ENCODE results near the gene TMEM218.
A peak's percentile ranks its signal among the peaks of the same experiment; 100 is the strongest.

Gene TMEM218

DNA sequence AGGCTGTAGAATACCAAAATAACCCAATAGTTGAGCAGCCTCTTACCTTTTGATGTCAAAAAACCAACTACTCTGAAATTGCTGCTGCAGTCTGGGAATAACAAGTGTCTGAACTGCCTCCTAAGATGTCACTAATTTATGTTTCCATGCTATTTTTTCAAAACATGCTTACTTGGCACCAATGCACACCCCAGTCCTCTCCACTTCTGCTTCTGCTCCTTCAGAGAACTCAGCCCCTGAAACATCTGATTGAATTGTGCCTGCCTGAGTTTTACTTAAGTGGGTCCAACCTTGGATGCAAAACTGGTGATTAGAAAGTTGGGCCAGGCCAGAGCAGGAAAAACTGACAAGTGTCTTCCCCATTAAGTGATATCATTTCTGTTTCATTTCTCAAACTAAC is 24.6 kb upstream of the TMEM218 start:
- Mint-ChIP-seq H3K27me3 (ENCODE audit: low read depth) (no peaks in the 10 kb centered on the region), H3K9me3 (peaks cover 4% of the 10 kb centered on the region), H3K4me1 (peaks cover 44% of the 10 kb centered on the region), H3K4me3 (no peak overlapping the region), H3K27ac (no peak overlapping the region), H3K36me3 (ENCODE audit: low read depth) (peaks cover 3% of the 10 kb centered on the region)
- no peak for TF ChIP-seq CTCF (IDR thresholded peaks at IDR 0.05; ENCODE audit: unreplicated experiment in 3 of 3)

- Mint-ChIP-seq H3K4me3 (no peak overlapping the region), H3K36me3 (ENCODE audit: low read depth) (peaks cover 3% of the 10 kb centered on the region), H3K27ac (peak overlapping the region in 1 of 3 experiments; percentile 18), H3K9me3 (peaks cover 4% of the 10 kb centered on the region), H3K4me1 (peaks cover 20% of the 10 kb centered on the region), H3K27me3 (ENCODE audit: low read depth) (peaks cover 3% of the 10 kb centered on the region)
- no peak for TF ChIP-seq CTCF (IDR thresholded peaks at IDR 0.05; ENCODE audit: unreplicated experiment in 3 of 3)
Observed at GRCh38 chr11:125132596-125132995, 21.2 kb upstream of the TMEM218 start.

DNA sequence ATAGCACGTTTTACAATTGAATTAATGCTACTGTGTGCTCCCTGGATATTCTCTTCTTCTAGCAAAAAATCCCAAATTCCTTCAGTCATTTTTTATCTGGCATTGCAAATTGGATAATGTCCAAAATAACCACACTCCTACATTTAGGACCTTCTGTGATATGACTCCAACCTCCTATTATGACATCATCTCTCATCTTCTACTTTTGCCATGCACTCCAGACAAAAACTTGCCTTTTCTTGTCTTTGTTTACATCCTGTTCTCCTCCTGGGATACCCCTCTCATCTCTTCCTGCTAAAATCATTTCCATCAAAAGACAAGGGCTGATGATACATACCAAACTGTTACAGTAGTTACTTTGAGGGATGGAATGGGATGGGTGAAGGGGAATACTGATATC is 20.6 kb upstream of the TMEM218 start:
- Mint-ChIP-seq H3K9me3 (peaks cover 4% of the 10 kb centered on the region), H3K4me1 (peaks cover 18% of the 10 kb centered on the region), H3K4me3 (no peak overlapping the region), H3K36me3 (ENCODE audit: low read depth) (peaks cover 3% of the 10 kb centered on the region), H3K27ac (no peak overlapping the region), H3K27me3 (ENCODE audit: low read depth) (peaks cover 3% of the 10 kb centered on the region)
- TF ChIP-seq CTCF (IDR thresholded peaks at IDR 0.05; ENCODE audit: unreplicated experiment in 3 of 3), result no peak

DNA sequence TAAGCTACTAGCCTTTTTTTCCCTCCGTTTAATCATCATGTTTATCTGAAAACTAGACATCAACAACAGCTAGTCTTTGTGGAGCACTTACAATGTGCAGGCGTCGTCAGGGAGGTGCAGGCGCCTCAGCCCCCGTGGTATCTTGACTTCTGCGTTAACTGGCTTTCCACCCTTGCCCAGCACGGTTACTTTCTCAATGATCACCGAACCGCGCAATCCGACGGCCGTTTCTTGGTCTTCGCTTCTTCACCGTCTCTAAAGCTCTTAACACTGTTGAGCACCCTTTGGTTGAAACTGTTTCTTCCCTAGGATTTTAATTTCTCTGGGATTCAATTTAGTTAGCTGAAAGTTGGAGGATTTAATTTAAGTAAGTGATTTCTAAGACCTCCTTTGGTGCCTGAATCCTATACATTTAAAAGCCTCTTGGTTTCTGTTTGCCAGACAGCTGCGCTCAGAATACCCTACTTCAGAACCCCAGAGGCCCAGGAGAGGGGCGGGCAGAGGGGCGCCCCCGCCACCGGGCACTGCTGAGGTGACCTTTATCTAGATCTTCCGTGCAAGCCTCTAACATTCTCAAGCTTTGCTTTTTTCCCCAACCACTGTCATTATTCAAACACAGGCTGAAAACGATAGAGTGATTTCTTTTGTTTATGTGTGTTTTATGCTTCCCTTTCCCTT is 18.0 kb upstream of the TMEM218 start:
- TF ChIP-seq CTCF (IDR thresholded peaks at IDR 0.05; ENCODE audit: unreplicated experiment in 3 of 3), result no peak
- Mint-ChIP-seq H3K36me3 (ENCODE audit: low read depth) (peaks cover 3% of the 10 kb centered on the region), H3K27me3 (ENCODE audit: low read depth) (peaks cover 9% of the 10 kb centered on the region), H3K9me3 (peaks cover 4% of the 10 kb centered on the region), H3K27ac (peak overlapping the region in 2 of 3 experiments; percentile 5 to 7), H3K4me1 (peaks cover 17% of the 10 kb centered on the region), H3K4me3 (no peak overlapping the region)

GRCh38 chr11:125128450-125128849 is 17.0 kb upstream of the TMEM218 start:
- Mint-ChIP-seq H3K36me3 (ENCODE audit: low read depth) (peaks cover 3% of the 10 kb centered on the region), H3K9me3 (peaks cover 4% of the 10 kb centered on the region), H3K27me3 (ENCODE audit: low read depth) (peaks cover 9% of the 10 kb centered on the region), H3K4me1 (peaks cover 22% of the 10 kb centered on the region), H3K4me3 (no peak overlapping the region), H3K27ac (no peak overlapping the region)
- no peak for TF ChIP-seq CTCF (IDR thresholded peaks at IDR 0.05; ENCODE audit: unreplicated experiment in 3 of 3)

DNA sequence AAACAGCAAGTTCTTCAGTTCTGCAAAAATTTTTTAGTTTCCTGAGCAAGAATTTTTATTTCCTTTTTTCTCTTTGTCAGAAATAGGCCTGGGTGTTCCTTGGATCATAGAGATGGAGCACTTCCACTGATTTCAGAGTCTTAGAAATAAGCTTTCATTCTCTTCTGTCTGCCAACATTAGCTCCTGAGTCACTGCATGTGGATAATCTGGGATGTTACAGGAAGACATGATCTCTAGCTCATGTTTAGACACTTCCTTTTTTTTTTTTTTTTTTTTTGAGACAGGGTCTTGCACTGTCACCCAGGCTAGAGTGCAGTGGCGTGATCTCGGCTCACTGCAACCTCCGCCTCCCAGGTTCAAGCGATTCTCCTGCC is 13.2 kb upstream of the TMEM218 start:
- Mint-ChIP-seq H3K9me3 (no peaks in the 10 kb centered on the region), H3K4me3 (no peak overlapping the region), H3K36me3 (ENCODE audit: low read depth) (no peaks in the 10 kb centered on the region), H3K27ac (peak overlapping the region in 1 of 3 experiments; percentile 49), H3K4me1 (peaks cover 13% of the 10 kb centered on the region), H3K27me3 (ENCODE audit: low read depth) (peaks cover 9% of the 10 kb centered on the region)
- TF ChIP-seq CTCF (IDR thresholded peaks at IDR 0.05; ENCODE audit: unreplicated experiment in 3 of 3), result no peak
